HepG2 (cell line): ENCODE data around the gene FOXA1. TPM values are rescaled to one million over a fixed set of nuclear protein-coding genes. Genes with fewer than 3 reads are reported as not detected.
A peak's percentile ranks its signal among the peaks of the same experiment; 100 is the strongest.

Source experiments
- ARNT ChIP-seq: fragments of 450-650 bp; IDR thresholded peaks from 2 replicates; pipeline ENCODE4 v1.6.1; 2017
- CCDC6 ChIP-seq: sonication (generic); formaldehyde crosslinking; IDR thresholded peaks from 2 replicates; pipeline ENCODE4 v1.8.1; 2022; ENCODE audit warnings: mild to moderate bottlenecking, missing genetic modification reagents, moderate library complexity
- ERF ChIP-seq: IDR thresholded peaks from 2 replicates; pipeline ENCODE4 v1.6.1; 2018; ENCODE audit warnings: missing biosample characterization, missing genetic modification reagents
- FOSL2 ChIP-seq: sonication (generic); formaldehyde crosslinking; IDR thresholded peaks from 2 replicates; pipeline ENCODE4 v1.4.0; 2020; ENCODE audit warnings: missing genetic modification reagents
- HDAC1 ChIP-seq: sonication (generic); formaldehyde crosslinking; IDR thresholded peaks from 2 replicates; pipeline ENCODE4 v1.5.1; 2020; ENCODE audit warnings: mild to moderate bottlenecking, missing genetic modification reagents
- HNRNPH1 ChIP-seq: fragments of 200-400 bp; formaldehyde crosslinking; optimal IDR thresholded peaks from 2 replicates; pipeline ENCODE3; 2017; ENCODE audit warnings: mild to moderate bottlenecking, low read depth, low read length
- MAF1 ChIP-seq: sonication (generic); formaldehyde crosslinking; IDR thresholded peaks from 2 replicates; pipeline ENCODE4 v1.5.0; 2020; ENCODE audit warnings: missing genetic modification reagents, borderline replicate concordance
- MAZ ChIP-seq, 2 experiments: sonication (generic) in 1 of 2; formaldehyde crosslinking in 1 of 2; IDR thresholded peaks; 2 replicates each; pipeline versions ENCODE4 v1.5.0 to v1.6.1; 2012 to 2020; ENCODE audit warnings: low read depth in 2 of 2, mild to moderate bottlenecking in 2 of 2, borderline replicate concordance in 1 of 2, improper control_type of control experiment in 1 of 2, low read length in 1 of 2, missing genetic modification reagents in 1 of 2, moderate library complexity in 1 of 2
- MIER3 ChIP-seq: IDR thresholded peaks from 2 replicates; pipeline ENCODE4 v1.6.1; 2016; ENCODE audit warnings: missing compliant biosample characterization, borderline replicate concordance
- REL ChIP-seq: sonication (generic); formaldehyde crosslinking; conservative IDR thresholded peaks from 2 replicates; pipeline ENCODE4 v1.8.0; 2022; ENCODE audit warnings: mild to moderate bottlenecking, missing genetic modification reagents, moderate library complexity
- SNAPC2 ChIP-seq: sonication (generic); formaldehyde crosslinking; IDR thresholded peaks from 2 replicates; pipeline ENCODE4 v1.8.1; 2022; ENCODE audit warnings: mild to moderate bottlenecking, missing genetic modification reagents
- STAG1 ChIP-seq: sonication (generic); formaldehyde crosslinking; IDR thresholded peaks from 2 replicates; pipeline ENCODE4 v1.4.0; 2020; ENCODE audit warnings: missing genetic modification reagents
- ZNF292 ChIP-seq: sonication (generic); formaldehyde crosslinking; IDR thresholded peaks from 2 replicates; pipeline ENCODE4 v1.8.1; 2022; ENCODE audit warnings: mild to moderate bottlenecking, low read depth, missing genetic modification reagents, borderline replicate concordance
- ZNF337 ChIP-seq: sonication (generic); formaldehyde crosslinking; IDR thresholded peaks from 2 replicates; pipeline ENCODE4 v1.5.1; 2020; ENCODE audit warnings: missing genetic modification reagents, low read depth, mild to moderate bottlenecking, borderline replicate concordance
- ZNF790 ChIP-seq: sonication (generic); formaldehyde crosslinking; IDR thresholded peaks from 2 replicates; pipeline ENCODE4 v1.8.0; 2022; ENCODE audit warnings: missing genetic modification reagents, mild to moderate bottlenecking, borderline replicate concordance
- polyA plus RNA-seq, 8 experiments: library from polyadenylated mRNA; depleted of rRNA in 3 of 8; stranded (reverse) in 7 of 8; unstranded in 1 of 8; fragments of >200 nt; fragmentation: Illumina TruSeq in 4 of 8; extraction: Trizol in 4 of 8; gene quantifications; 2 replicates each; pipeline versions ENCODE4 v1.2.1 to v1.2.3, GENCODE V29; 2011 to 2016; ENCODE audit warnings: low read depth in 4 of 8, missing spikeins in 1 of 8, mixed read lengths in 1 of 8; ENCODE audit not compliant: insufficient read depth in 1 of 8
- total RNA-seq, 5 experiments: library from RNA; depleted of rRNA; stranded (reverse); fragments of >200 nt; fragmentation: Illumina TruSeq; extraction: Trizol; gene quantifications; 2 replicates each; pipeline ENCODE4 v1.2.3, GENCODE V29; 2016; ENCODE audit warnings: low read depth in 1 of 5
- TF ChIP-seq, protein P1 (sequence below): sonication (generic); formaldehyde crosslinking; IDR thresholded peaks from 2 replicates; pipeline ENCODE4 v1.5.1; 2020; ENCODE audit warnings: missing genetic modification reagents, mild to moderate bottlenecking, borderline replicate concordance
- TF ChIP-seq, protein P2 (sequence below): sonication (generic); formaldehyde crosslinking; IDR thresholded peaks from 2 replicates; pipeline ENCODE4 v1.5.1; 2020; ENCODE audit warnings: missing genetic modification reagents, mild to moderate bottlenecking, borderline replicate concordance
- TF ChIP-seq, protein P3 (sequence below): IDR thresholded peaks from 2 replicates; pipeline ENCODE4 v1.6.1; 2016; ENCODE audit warnings: missing compliant biosample characterization, missing genetic modification reagents, borderline replicate concordance
- TF ChIP-seq, protein P4 (sequence below): sonication (generic); formaldehyde crosslinking; IDR thresholded peaks from 2 replicates; pipeline ENCODE4 v1.5.1; 2020; ENCODE audit warnings: mild to moderate bottlenecking, missing genetic modification reagents, moderate library complexity
- TF ChIP-seq, protein P5 (sequence below): sonication (generic); formaldehyde crosslinking; IDR thresholded peaks from 2 replicates; pipeline ENCODE4 v1.8.1; 2023; ENCODE audit warnings: mild to moderate bottlenecking, missing genetic modification reagents

Gene FOXA1
- total and polyA plus RNA-seq, 2 of the 13 experiments (the other 11 are each of a cell fraction or from before 2014, with no cell fraction given), result 43.4 to 58.6 TPM

DNA sequence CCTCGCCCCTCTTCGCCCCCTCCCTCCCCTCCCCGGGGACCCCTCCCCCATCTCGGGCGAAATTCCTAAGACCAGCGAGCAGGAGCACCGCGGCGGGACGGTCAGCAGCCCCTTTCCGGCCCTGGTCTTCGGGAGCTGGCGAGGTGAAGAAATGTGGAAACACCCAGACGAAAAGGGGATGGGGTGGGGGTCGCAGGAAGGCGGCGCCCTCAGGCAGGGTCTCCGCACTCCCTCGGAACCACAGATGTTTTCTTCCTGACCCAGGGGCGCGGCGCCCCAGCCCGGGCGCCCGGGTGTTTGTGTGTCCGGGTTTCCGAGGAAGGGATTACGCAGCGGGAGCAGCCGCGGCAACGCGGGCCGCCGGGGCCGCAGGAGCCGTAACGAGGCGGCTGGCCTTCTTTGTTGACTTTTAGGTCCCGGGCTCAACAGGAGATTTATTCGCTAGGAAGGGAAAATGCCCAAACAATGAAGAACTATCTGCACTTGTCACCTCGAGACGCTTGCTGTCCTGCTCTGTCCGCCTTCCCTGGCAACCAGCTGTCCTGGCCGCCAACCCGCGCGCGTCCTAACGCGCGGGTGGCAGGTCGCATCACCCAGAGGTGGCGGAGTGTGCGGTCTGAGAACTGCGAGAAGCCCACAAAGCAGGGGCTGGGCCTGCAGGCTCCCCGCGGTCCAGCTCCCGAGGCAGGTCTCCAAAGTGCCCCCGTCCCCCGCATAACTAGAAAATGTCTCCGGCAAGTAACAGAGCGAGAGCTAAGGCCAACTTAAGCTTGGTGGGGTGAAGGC, 7.0 kb downstream of the FOXA1 start (continued):
- TF ChIP-seq, protein P1, sequence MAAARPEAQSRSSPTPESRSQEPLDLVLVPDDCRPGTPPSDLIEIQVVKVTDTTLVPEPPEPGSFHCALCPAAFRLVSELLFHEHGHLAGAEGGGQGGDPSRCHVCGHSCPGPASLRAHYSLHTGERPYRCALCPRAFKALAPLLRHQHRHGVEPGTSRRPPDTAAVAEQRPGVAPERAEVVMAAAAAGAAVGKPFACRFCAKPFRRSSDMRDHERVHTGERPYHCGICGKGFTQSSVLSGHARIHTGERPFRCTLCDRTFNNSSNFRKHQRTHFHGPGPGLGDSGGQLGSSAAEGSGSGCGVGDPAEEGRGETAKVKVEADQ (CRISPR knock-in tag), result peak; percentile 89
- TF ChIP-seq MAZ (IDR thresholded peaks at IDR 0.05; ENCODE audit: borderline replicate concordance, low read depth, low read length), result no peak; the same call in 1 of the 2 replicates
- peak; percentile 64; the same call in 1 of the 2 replicates for TF ChIP-seq MAZ (CRISPR knock-in tag; IDR thresholded peaks at IDR 0.05; ENCODE audit: low read depth)
- TF ChIP-seq, protein P2, sequence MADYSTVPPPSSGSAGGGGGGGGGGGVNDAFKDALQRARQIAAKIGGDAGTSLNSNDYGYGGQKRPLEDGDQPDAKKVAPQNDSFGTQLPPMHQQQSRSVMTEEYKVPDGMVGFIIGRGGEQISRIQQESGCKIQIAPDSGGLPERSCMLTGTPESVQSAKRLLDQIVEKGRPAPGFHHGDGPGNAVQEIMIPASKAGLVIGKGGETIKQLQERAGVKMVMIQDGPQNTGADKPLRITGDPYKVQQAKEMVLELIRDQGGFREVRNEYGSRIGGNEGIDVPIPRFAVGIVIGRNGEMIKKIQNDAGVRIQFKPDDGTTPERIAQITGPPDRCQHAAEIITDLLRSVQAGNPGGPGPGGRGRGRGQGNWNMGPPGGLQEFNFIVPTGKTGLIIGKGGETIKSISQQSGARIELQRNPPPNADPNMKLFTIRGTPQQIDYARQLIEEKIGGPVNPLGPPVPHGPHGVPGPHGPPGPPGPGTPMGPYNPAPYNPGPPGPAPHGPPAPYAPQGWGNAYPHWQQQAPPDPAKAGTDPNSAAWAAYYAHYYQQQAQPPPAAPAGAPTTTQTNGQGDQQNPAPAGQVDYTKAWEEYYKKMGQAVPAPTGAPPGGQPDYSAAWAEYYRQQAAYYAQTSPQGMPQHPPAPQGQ (CRISPR knock-in tag), result no peak; the same call in 1 of the 2 replicates
- TF ChIP-seq, protein P3, sequence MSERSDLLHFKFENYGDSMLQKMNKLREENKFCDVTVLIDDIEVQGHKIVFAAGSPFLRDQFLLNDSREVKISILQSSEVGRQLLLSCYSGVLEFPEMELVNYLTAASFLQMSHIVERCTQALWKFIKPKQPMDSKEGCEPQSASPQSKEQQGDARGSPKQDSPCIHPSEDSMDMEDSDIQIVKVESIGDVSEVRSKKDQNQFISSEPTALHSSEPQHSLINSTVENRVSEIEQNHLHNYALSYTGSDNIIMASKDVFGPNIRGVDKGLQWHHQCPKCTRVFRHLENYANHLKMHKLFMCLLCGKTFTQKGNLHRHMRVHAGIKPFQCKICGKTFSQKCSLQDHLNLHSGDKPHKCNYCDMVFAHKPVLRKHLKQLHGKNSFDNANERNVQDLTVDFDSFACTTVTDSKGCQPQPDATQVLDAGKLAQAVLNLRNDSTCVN, result peak; percentile 42; the same call in 1 of the 2 replicates
- TF ChIP-seq FOSL2 (CRISPR knock-in tag), result peak; percentile 53
- TF ChIP-seq ARNT, result no peak
- TF ChIP-seq HDAC1 (CRISPR knock-in tag), result peak; percentile 80
- peak; percentile 68 for TF ChIP-seq CCDC6 (CRISPR knock-in tag)
- TF ChIP-seq, protein P4, sequence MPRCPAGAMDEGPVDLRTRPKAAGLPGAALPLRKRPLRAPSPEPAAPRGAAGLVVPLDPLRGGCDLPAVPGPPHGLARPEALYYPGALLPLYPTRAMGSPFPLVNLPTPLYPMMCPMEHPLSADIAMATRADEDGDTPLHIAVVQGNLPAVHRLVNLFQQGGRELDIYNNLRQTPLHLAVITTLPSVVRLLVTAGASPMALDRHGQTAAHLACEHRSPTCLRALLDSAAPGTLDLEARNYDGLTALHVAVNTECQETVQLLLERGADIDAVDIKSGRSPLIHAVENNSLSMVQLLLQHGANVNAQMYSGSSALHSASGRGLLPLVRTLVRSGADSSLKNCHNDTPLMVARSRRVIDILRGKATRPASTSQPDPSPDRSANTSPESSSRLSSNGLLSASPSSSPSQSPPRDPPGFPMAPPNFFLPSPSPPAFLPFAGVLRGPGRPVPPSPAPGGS (CRISPR knock-in tag), result peak; percentile 92; the same call in 1 of the 2 replicates
- peak; percentile 71 for TF ChIP-seq HNRNPH1
- TF ChIP-seq ZNF790 (CRISPR knock-in tag), result peak; percentile 92; the same call in 1 of the 2 replicates
- peak; percentile 29; the same call in 1 of the 2 replicates for TF ChIP-seq STAG1 (CRISPR knock-in tag)
- TF ChIP-seq SNAPC2 (CRISPR knock-in tag), result no peak; the same call in 1 of the 2 replicates
- TF ChIP-seq ERF, result peak; percentile 54
- no peak for TF ChIP-seq MAF1 (CRISPR knock-in tag)
- peak; percentile 99 for TF ChIP-seq ZNF292 (CRISPR knock-in tag)
- TF ChIP-seq MIER3 (CRISPR knock-in tag), result peak; percentile 28; the same call in 1 of the 2 replicates
- TF ChIP-seq, protein P5, sequence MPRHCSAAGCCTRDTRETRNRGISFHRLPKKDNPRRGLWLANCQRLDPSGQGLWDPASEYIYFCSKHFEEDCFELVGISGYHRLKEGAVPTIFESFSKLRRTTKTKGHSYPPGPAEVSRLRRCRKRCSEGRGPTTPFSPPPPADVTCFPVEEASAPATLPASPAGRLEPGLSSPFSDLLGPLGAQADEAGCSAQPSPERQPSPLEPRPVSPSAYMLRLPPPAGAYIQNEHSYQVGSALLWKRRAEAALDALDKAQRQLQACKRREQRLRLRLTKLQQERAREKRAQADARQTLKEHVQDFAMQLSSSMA (CRISPR knock-in tag), result peak; percentile 39; the same call in 1 of the 2 replicates
- TF ChIP-seq REL, result no peak
- peak; percentile 91 for TF ChIP-seq ZNF337 (CRISPR knock-in tag)
